ENCODE results near the gene MEF2C. TPM values are rescaled to one million over a fixed set of nuclear protein-coding genes. Genes with fewer than 3 reads are reported as not detected.

The MEF2C gene
- total RNA-seq, 2 donors from 2014 or later = 36.1 to 57.5 TPM

DNA sequence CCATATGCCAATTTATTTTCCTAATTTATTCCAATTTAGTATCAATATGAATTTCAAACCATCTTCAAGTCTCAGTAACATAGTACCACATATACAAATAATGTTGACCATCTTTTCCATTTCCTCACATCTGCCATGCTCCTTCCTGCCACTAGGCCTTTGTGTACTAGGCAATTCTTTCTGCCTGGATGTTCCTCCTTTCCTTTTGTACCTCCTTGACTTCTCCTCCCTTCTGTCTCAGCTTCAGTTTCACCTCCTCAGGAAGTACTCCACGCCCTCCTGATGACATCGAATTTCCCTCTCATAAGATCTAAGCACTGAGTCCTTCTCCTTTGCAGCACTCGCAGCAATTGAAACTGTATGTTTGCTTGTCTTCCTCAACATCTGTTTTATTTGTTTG lies 53.9 kb downstream of the MEF2C start:
- TF ChIP-seq, protein P1, sequence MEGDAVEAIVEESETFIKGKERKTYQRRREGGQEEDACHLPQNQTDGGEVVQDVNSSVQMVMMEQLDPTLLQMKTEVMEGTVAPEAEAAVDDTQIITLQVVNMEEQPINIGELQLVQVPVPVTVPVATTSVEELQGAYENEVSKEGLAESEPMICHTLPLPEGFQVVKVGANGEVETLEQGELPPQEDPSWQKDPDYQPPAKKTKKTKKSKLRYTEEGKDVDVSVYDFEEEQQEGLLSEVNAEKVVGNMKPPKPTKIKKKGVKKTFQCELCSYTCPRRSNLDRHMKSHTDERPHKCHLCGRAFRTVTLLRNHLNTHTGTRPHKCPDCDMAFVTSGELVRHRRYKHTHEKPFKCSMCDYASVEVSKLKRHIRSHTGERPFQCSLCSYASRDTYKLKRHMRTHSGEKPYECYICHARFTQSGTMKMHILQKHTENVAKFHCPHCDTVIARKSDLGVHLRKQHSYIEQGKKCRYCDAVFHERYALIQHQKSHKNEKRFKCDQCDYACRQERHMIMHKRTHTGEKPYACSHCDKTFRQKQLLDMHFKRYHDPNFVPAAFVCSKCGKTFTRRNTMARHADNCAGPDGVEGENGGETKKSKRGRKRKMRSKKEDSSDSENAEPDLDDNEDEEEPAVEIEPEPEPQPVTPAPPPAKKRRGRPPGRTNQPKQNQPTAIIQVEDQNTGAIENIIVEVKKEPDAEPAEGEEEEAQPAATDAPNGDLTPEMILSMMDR (IDR thresholded peaks at IDR 0.05) = peak; percentile 17 to 54
- no peaks in the 10 kb centered on the region for H3K27me3 ChIP-seq
- H3K27ac ChIP-seq = peak overlapping the region; percentile 77 to 83
- DNase-seq (ENCODE audit: low spot score) = no peak
- no peaks in the 10 kb centered on the region for H3K9me3 ChIP-seq
- no peaks in the 10 kb centered on the region for H3K36me3 ChIP-seq
- peaks cover 0 to 94% of the 10 kb centered on the region in 2 donors for H3K4me1 ChIP-seq
- H3K4me3 ChIP-seq = no peak overlapping the region

DNA sequence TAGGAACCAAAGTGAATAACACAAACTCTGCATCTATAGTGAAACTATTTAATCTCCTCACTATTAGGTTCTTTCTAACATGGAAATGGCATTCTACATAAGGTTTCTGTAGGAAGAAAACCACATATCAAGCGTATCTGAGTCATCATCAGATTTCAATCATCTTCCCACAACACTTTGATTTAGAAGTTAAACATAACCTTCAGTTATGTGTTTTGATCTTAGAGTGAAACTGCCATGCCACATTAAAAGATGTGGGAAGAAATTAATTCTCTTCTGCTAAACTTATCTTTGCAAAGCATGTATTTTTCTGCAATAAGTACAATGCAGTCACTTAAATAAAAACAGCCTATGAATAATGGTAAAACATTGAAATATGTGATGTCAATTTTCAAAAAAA lies 55.0 kb downstream of the MEF2C start:
- no peak for DNase-seq (ENCODE audit: low spot score)
- H3K4me1 ChIP-seq = peaks cover 0 to 87% of the 10 kb centered on the region in 2 donors
- no peak overlapping the region for H3K4me3 ChIP-seq
- H3K36me3 ChIP-seq = peaks cover 7% of the 10 kb centered on the region
- TF ChIP-seq, protein P1 (IDR thresholded peaks at IDR 0.05) = no peak
- peak overlapping the region; percentile 80 to 83 for H3K27ac ChIP-seq
- no peaks in the 10 kb centered on the region for H3K9me3 ChIP-seq
- H3K27me3 ChIP-seq = no peaks in the 10 kb centered on the region

DNA sequence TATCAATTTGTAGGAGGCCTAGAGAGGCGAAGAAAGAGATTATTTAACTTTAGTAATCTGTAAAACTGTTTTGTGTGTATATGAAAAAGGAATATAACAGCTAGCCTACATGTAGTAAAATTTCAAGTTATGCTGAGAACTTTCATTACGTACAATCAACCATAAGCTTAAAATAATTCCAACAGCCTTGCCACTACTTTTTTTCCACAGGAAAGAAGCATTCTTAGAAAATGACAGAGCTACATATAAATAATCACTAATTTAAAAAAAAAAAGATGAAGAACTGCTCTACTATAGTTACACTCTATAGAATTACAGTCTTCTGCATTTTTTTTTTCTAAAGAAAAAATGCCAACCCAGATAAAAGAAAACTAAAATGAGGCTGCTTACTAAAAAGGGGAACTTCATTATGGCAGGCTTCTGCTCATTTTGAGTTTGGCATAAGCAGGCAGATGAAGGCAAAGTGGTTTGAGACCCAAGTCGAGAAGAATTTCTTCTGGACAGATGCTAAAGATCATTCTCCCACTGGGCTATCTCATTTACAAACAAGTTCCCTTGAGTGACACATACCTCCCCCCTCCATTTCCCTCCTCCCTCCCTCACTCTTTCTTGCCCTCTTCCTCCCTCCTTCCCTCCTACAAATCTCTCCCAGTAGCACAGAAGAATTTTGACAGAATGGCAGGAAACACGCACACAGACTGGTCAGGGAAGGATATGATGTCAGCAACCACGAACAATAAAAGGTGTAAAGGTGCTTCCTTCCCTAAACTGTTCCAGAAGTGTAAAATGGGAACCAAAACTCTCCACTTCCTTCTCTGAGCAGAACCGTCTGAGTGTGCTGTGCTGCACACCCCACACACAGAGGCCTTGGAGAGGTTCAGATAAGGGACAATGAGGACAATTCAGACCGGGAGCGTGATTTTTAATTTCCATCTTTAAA lies 56.1 kb downstream of the MEF2C start:
- H3K4me1 ChIP-seq = peaks cover 0 to 77% of the 10 kb centered on the region in 2 donors
- no peak for DNase-seq (ENCODE audit: low spot score)
- H3K4me3 ChIP-seq = peak overlapping the region in 1 of 2 donors; percentile 6
- H3K36me3 ChIP-seq = peaks cover 9% of the 10 kb centered on the region
- H3K9me3 ChIP-seq = no peaks in the 10 kb centered on the region
- H3K27ac ChIP-seq = peak overlapping the region; percentile 80 to 83
- H3K27me3 ChIP-seq = no peaks in the 10 kb centered on the region
- TF ChIP-seq, protein P1 (IDR thresholded peaks at IDR 0.05) = no peak

DNA sequence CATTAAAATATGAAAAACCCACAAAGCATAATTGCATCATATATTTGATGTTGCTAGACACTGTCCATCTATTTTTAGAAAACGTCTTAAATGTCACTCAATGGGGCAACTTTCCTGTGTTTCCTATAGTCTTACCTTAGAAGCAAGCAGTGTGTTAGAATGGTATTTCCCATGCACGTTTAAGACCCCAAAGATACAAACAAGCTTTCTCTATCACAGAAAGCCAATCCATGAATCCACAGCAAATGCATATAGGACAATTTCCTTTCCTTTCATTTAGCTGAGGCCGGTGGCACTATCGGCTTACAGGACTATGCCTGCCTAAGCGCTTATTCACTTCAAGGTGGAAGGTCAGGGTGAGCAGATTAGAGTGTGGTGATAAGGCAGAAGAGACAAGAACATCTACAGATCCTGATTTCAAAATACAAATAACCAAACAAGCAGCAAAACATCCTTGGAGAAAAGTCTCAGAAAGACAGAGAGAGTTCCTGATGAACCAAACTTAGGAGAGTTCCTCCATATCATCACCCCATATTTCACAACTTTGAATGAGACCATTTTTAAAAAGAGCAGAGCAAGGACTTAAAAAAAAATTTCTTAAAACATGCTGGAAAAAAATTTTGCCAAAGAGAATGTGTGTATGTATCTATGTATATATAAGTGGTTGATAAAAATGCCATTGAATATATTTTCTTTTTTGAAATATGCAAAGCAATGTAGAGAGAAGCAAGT lies 57.2 kb downstream of the MEF2C start:
- no peak for DNase-seq (ENCODE audit: low spot score)
- Histone ChIP-seq H3K27me3 (no peaks in the 10 kb centered on the region), H3K4me1 (peaks cover 0 to 65% of the 10 kb centered on the region in 2 donors), H3K27ac (peak overlapping the region; percentile 80 to 83), H3K4me3 (no peak overlapping the region), H3K9me3 (no peaks in the 10 kb centered on the region), H3K36me3 (peaks cover 9% of the 10 kb centered on the region)
- TF ChIP-seq, protein P1 (IDR thresholded peaks at IDR 0.05) = no peak

DNA sequence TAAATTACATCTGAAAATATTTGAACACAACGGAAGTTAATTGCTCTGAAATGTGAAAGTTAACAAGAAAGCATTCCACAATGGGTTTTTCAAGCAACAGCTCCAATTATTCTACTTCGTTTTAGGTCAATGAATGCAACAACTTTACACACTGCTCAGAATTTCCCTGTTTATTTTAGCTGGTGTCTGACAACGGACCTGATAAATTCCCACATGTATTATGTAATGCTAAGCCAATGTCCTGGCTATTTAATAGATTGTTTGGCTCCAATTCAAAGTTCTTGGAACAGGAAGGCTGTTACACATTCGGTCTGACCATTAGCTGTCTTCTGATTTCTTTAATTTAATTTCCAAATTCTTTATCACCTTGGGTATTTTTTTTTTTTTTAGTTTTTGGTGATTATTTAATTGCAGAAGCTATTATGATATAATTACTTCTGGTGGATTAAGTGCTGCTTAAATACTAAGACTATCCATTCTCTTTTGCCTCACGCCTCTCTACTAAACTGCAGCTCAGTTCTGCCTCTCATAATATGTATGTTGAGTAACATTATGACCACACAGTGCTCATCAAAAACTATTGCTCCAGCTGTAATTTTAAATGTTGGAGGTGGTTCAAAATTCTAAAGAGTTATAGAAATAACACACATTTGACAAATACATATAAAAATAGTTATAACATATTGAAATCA lies 57.9 kb downstream of the MEF2C start:
- Histone ChIP-seq H3K27ac (peak overlapping the region; percentile 80 to 83), H3K27me3 (no peaks in the 10 kb centered on the region), H3K4me1 (peaks cover 0 to 58% of the 10 kb centered on the region in 2 donors), H3K4me3 (peak overlapping the region in 1 of 2 donors; percentile 10), H3K9me3 (no peaks in the 10 kb centered on the region), H3K36me3 (peaks cover 9% of the 10 kb centered on the region)
- TF ChIP-seq, protein P1 (IDR thresholded peaks at IDR 0.05) = no peak
- no peak for DNase-seq (ENCODE audit: low spot score)

Measured in right atrium auricular region (tissue), 2 donors.